ENCODE results near the gene AATK. TPM values are rescaled to one million over a fixed set of nuclear protein-coding genes. Genes with fewer than 3 reads are reported as not detected.

AATK gene
- total and polyA plus RNA-seq, 2 of the 4 experiments (the other 2 are of a cell fraction), result under 0.01 to 0.21 TPM

DNA sequence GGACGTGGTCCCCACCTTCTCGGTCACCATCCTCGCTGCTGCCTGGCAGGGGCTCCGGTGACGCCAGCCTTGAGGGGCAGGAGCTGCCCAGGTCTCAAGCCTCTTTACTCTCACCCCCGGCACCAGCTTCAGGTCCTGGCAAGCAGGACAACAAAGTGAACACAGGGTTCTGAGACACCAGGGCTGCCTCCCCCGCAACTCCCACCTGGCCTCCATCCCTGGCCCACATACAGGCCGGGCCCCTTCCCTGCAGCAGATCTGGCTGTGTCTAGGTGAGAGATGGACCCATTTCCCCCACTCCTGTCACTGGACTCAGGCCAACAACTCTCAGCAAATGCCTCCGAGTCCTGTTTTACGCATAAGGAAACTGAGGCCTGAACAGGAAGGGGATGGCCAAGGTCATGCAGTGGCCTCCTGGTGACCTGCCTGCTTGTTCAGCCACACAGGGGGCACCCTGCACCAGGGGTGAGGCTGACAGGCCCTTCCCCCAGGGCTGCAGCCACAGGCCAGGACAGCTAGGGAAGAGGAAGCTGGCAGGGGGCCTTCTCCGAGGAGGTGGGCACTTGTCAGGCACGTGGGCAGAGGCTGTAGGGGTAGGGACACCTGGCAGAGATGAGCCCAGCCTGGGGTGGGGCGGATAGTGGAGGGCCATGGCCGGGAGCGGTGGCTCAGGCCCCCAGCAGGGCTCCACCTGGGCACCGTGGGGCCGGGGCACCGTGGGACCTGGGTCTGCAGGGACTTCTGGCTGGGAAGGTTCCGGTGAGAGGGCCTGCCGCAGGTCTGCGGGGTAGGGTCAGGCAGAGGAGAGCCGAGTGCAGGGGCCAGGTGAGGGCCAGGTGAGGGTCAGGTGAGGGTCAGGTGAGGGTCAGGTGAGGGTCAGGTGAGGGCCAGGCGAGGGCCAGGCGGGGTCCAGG is 47.5 kb downstream of the AATK start:
- Histone ChIP-seq H4K20me1 (ENCODE audit: insufficient read depth, low read length) (no peaks in the 10 kb centered on the region), H3K9me1 (ENCODE audit: insufficient read depth, low read length) (no peaks in the 10 kb centered on the region), H3K56ac (ENCODE audit: extremely low read depth, insufficient read depth, low read length) (no peak overlapping the region), H2AK5ac (ENCODE audit: low read depth, low read length) (no peak overlapping the region), H2AK9ac (replicated peaks; ENCODE audit: low read depth, low read length, poor library complexity) (peak overlapping the region; percentile 37), H2BK5ac (ENCODE audit: low read depth, low read length, poor library complexity, severe bottlenecking) (no peak overlapping the region), H2BK120ac (ENCODE audit: low read depth, low read length) (no peak overlapping the region), H3K9ac (ENCODE audit: low read depth, low read length) (no peak overlapping the region), H3K23ac (ENCODE audit: low read depth, low read length) (no peak overlapping the region), H3K9me3 (ENCODE audit: control insufficient read depth, insufficient read depth, low read length) (no peaks in the 10 kb centered on the region), H4K91ac (ENCODE audit: insufficient read depth, low read depth, low read length) (no peak overlapping the region), H4K8ac (ENCODE audit: low read depth in 2 of 2, low read length in 2 of 2) (no peak overlapping the region), H3K79me1 (ENCODE audit: low read depth in 1 of 2, low read length in 2 of 2) (no peaks in the 10 kb centered on the region), H2BK15ac (ENCODE audit: low read depth, low read length) (no peak overlapping the region), H3K14ac (replicated peaks; ENCODE audit: low read depth, low read length) (no peak overlapping the region), H3K4me1 (ENCODE audit: control insufficient read depth, insufficient read depth, low read length) (peaks cover 3% of the 10 kb centered on the region), H4K5ac (ENCODE audit: low read depth, low read length) (no peak overlapping the region), H2AFZ (replicated peaks; ENCODE audit: low read length, poor library complexity) (peak overlapping the region; percentile 32), H3K4me3 (ENCODE audit: insufficient read depth, low read depth, low read length) (no peak overlapping the region), H3K36me3 (ENCODE audit: control insufficient read depth, insufficient read depth, low read length) (no peaks in the 10 kb centered on the region), H3K4me2 (ENCODE audit: low read depth, low read length) (no peak overlapping the region), H3K27ac (ENCODE audit: insufficient read depth, low read length) (no peak overlapping the region), H3K27me3 (ENCODE audit: control insufficient read depth, insufficient read depth, low read length) (peaks cover 27% of the 10 kb centered on the region; the same call in 1 of the 2 replicates), H3K18ac (ENCODE audit: low read depth, low read length) (no peak overlapping the region), H3K4ac (ENCODE audit: low read depth, low read length) (no peak overlapping the region), H2BK20ac (ENCODE audit: low read depth, low read length) (no peak overlapping the region)
- dilution Hi-C loops (cut with HindIII; ENCODE audit: low sequenced_read_pairs, unreplicated experiment) (no loop called here), in situ Hi-C loops (cut with MboI; ENCODE audit: low sequenced_read_pairs) (no loop called here), intact Hi-C loops (cut with micrococcal nuclease) (no loop called here)
- no TSS peak for BruUV-seq (replicated peaks)
- DNase-seq, result no peak
- CTCF ChIA-PET, result no interaction called here
- 65% methylated on average over 15 of the region's 24 CpGs; no CpG with 5 or more reads in 1 of the 2 experiments for WGBS, 2 experiments (ENCODE audit: extremely low coverage in 2 of 2, insufficient read length in 1 of 2)
- POLR2A ChIA-PET (ENCODE audit: unreplicated experiment), result no interaction called here
- no peak for ATAC-seq (ENCODE audit: low read depth)
- TF ChIP-seq, protein P1, sequence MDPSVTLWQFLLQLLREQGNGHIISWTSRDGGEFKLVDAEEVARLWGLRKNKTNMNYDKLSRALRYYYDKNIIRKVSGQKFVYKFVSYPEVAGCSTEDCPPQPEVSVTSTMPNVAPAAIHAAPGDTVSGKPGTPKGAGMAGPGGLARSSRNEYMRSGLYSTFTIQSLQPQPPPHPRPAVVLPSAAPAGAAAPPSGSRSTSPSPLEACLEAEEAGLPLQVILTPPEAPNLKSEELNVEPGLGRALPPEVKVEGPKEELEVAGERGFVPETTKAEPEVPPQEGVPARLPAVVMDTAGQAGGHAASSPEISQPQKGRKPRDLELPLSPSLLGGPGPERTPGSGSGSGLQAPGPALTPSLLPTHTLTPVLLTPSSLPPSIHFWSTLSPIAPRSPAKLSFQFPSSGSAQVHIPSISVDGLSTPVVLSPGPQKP (IDR thresholded peaks at IDR 0.05; ENCODE audit: borderline replicate concordance, low read depth, low read length), result no peak
- TF ChIP-seq SMC3 (IDR thresholded peaks at IDR 0.05; ENCODE audit: low read depth, low read length) (no peak), MXI1 (IDR thresholded peaks at IDR 0.05; ENCODE audit: borderline replicate concordance, low read depth, low read length) (no peak), CHD1 (IDR thresholded peaks at IDR 0.05; ENCODE audit: low read depth, low read length) (no peak)

Data from IMR-90 (cell line).